GM19463 (cell line): Measurements from ENCODE around the gene AHDC1.

ENCODE experiments used
- ATAC-seq: cut with Tn5 transposase; IDR thresholded peaks from one replicate; pipeline ENCODE4 v1.9.1; 2021; ENCODE audit warnings: mild to moderate bottlenecking, moderate library complexity; ENCODE audit not compliant: unreplicated experiment

Gene AHDC1

GRCh38 chr1:27535386-27535785, 68.6 kb downstream of the AHDC1 start:
- no peak for ATAC-seq

DNA sequence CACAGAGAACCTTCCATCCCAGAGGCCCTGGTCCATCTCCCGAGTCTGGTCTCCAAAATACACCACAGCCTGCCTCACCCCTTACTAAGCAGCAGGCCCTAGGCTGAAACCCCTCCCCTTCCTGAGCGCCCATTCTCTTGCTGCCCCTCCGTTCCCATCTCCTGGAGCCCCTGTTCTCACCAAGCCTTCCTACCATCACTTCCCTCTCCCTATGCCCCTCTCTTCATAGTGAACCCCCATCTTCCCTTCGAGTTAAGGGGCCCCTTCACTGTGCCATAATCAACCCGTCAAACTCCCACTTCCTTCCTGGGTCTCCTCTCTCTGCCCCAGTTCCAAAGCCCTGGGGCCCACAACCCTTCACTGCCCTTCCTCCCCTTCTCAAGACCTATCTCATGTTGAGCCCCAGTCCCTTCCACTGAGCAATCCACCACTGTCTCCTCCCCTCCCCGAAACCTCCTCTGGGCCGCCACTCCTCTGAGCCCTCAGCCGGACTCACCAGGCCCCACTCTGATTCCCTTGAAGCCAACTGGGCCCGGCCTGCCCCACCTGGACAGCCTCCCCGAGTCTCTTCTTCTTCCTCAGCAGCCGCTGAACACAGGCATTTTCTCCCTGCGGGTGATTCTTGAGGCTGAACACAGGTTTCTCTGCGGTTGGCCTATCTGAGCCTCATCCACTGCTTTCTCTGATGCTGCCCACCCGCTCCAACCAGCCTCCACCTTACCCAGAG, 71.8 kb downstream of the AHDC1 start:
- no peak for ATAC-seq

GRCh38 chr1:27530192-27530591, 73.8 kb downstream of the AHDC1 start:
- ATAC-seq: no peak

- no peak for ATAC-seq
These were observed 74.3 kb downstream of the AHDC1 start for GRCh38 chr1:27529704-27530018.

- no peak for ATAC-seq
These were observed 74.9 kb downstream of the AHDC1 start for GRCh38 chr1:27528818-27529703.

GRCh38 chr1:27527890-27528817, 75.8 kb downstream of the AHDC1 start:
- no peak for ATAC-seq

DNA sequence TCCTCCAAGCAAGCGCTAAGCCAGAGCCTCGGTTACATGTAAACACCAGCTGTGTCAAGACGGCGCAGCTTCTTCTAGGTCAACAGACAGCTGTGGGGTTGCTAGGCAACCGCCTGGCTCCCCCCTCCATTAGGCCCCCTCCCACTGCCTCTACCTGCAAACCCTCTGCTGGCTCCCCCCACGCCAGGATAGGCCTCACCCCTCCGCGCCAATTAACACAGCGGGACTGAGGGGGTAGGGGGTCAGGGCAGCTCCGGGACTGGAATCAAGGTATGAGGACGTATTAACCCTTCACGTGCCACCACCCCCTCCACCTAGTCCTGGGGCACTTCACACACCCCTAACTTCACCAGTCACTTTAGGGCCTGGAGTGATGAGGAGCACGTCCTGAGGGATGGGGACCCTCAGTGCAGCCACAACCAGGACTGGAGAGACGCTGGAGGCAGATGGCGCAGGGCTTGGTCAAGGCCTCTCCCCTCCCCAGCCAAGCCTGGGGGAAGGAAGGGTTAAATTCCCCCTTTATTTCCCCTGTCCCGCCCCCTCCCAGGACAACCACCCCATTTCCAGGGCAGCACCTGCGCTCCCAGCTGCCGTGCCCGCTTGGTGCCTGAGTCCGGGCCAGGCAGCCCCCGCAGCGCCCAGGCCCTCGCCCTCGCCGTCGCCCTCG, 76.6 kb downstream of the AHDC1 start:
- ATAC-seq: no peak

GRCh38 chr1:27526569-27527222, 77.2 kb downstream of the AHDC1 start:
- ATAC-seq: no peak

- ATAC-seq: peak; percentile 61
These were observed 78.4 kb downstream of the AHDC1 start for GRCh38 chr1:27525296-27526272.

GRCh38 chr1:27523337-27524020, 80.5 kb downstream of the AHDC1 start:
- ATAC-seq: no peak

GRCh38 chr1:27522432-27523336, 81.3 kb downstream of the AHDC1 start:
- no peak for ATAC-seq

GRCh38 chr1:27521861-27522431, 82.0 kb downstream of the AHDC1 start:
- no peak for ATAC-seq

DNA sequence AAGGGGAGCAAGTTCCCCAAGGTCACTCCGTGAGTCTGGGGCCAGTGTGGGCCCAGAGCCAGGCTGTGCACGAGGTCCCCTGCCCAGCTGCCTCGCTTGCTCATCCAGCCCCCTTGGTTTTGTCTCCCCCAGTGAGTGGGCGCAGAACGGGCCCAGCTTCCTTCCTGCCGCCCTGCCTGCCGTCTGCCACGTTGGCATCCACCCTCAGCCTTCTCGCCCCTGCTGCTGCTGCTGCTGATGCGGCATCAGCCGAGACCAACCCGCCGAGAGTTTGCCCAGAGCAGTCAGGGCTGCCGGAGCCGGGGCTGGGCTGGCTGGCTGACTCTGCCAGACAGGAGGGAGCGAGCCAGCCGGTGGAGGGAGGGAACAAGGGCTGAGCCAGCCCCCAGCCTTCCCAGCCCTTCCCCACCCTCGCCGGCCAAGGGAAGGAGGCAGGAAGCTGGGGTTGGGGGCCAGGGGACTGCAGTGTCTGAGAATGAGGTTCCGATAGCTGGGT, 82.6 kb downstream of the AHDC1 start:
- no peak for ATAC-seq

GRCh38 chr1:27520651-27521050, 83.3 kb downstream of the AHDC1 start:
- ATAC-seq: no peak

GRCh38 chr1:27519331-27520258, 84.3 kb downstream of the AHDC1 start:
- no peak for ATAC-seq

DNA sequence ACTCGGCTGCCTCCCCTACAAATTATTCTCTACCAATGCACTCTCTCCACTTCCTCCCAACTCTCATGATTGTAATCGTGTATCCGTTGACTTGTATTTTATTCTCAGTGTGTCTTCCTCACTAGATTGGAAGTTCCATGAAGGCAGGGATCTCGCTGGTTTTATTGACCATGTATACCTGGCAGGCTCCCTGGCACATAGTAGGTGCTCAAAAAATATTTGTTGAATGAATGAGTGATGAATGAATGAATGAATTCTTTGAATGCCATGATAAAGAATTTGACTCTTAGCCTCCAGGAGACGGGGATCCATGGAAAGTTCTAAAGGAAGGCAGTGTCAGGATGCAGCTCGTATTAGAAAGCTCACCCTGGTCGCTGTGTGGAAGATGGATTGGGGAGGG, 85.1 kb downstream of the AHDC1 start:
- ATAC-seq: no peak
